GM19193 (cell line): Measurements from ENCODE around the gene STXBP4.

Source experiments
- POLR2A ChIP-seq: IDR thresholded peaks from 4 replicates; pipeline ENCODE4 v1.6.1; 2011; ENCODE audit not compliant: insufficient read depth, insufficient read length; ENCODE audit errors: extremely low read depth

Gene STXBP4

GRCh38 chr17:55190748-55191147 lies 222.2 kb downstream of the STXBP4 start:
- no peak for TF ChIP-seq POLR2A

GRCh38 chr17:55198690-55199370 lies 230.3 kb downstream of the STXBP4 start:
- no peak for TF ChIP-seq POLR2A

GRCh38 chr17:55200904-55201303 lies 232.3 kb downstream of the STXBP4 start:
- no peak for TF ChIP-seq POLR2A

GRCh38 chr17:55201308-55201932 lies 232.9 kb downstream of the STXBP4 start:
- no peak for TF ChIP-seq POLR2A

- TF ChIP-seq POLR2A, result no peak
Measured at GRCh38 chr17:55202896-55203295, 234.3 kb downstream of the STXBP4 start.

GRCh38 chr17:55208078-55208812 lies 239.7 kb downstream of the STXBP4 start:
- TF ChIP-seq POLR2A, result no peak

- no peak for TF ChIP-seq POLR2A
Measured at GRCh38 chr17:55210292-55210691, 241.7 kb downstream of the STXBP4 start.

GRCh38 chr17:55212880-55213279 lies 244.3 kb downstream of the STXBP4 start:
- TF ChIP-seq POLR2A, result no peak

- TF ChIP-seq POLR2A, result no peak
Measured at GRCh38 chr17:55215711-55216110, 247.1 kb downstream of the STXBP4 start.

- TF ChIP-seq POLR2A, result no peak
Measured at GRCh38 chr17:55216888-55217287, 248.3 kb downstream of the STXBP4 start.

GRCh38 chr17:55219459-55219858 lies 250.9 kb downstream of the STXBP4 start:
- TF ChIP-seq POLR2A, result no peak

- no peak for TF ChIP-seq POLR2A
Measured at GRCh38 chr17:55219934-55220333, 251.4 kb downstream of the STXBP4 start.
